Effector CD4-positive, alpha-beta T cell (primary cell): ENCODE measurements around the gene WNT3A.

ENCODE experiments used
- DNase-seq: peaks from one replicate; pipeline ENCODE4 v3.0.0-alpha.2; 2020

The WNT3A gene

GRCh38 chr1:228058949-228059633 lies 52.3 kb downstream of the WNT3A start:
- peak; percentile 51 for DNase-seq

GRCh38 chr1:228059634-228060457 lies 53.0 kb downstream of the WNT3A start:
- DNase-seq = peak; percentile 48

- DNase-seq = no peak
Observed at GRCh38 chr1:228060458-228061190, 53.8 kb downstream of the WNT3A start.

- no peak for DNase-seq
Observed at GRCh38 chr1:228061411-228062084, 54.8 kb downstream of the WNT3A start.

- no peak for DNase-seq
Observed at GRCh38 chr1:228062085-228062791, 55.4 kb downstream of the WNT3A start.

GRCh38 chr1:228062812-228063211 lies 56.0 kb downstream of the WNT3A start:
- DNase-seq = no peak

GRCh38 chr1:228063251-228064191 lies 56.7 kb downstream of the WNT3A start:
- no peak for DNase-seq

- DNase-seq = no peak
Observed at GRCh38 chr1:228064296-228064695, 57.5 kb downstream of the WNT3A start.

- no peak for DNase-seq
Observed at GRCh38 chr1:228064741-228065542, 58.1 kb downstream of the WNT3A start.

- no peak for DNase-seq
Observed at GRCh38 chr1:228065543-228066347, 58.9 kb downstream of the WNT3A start.

GRCh38 chr1:228066416-228066815 lies 59.6 kb downstream of the WNT3A start:
- no peak for DNase-seq

- DNase-seq = no peak
Observed at GRCh38 chr1:228066891-228067654, 60.3 kb downstream of the WNT3A start.

GRCh38 chr1:228068359-228068758 lies 61.6 kb downstream of the WNT3A start:
- DNase-seq = no peak

GRCh38 chr1:228070173-228070572 lies 63.4 kb downstream of the WNT3A start:
- no peak for DNase-seq

- no peak for DNase-seq
Observed at GRCh38 chr1:228070851-228071250, 64.1 kb downstream of the WNT3A start.

- no peak for DNase-seq
Observed at GRCh38 chr1:228071839-228072657, 65.2 kb downstream of the WNT3A start.

GRCh38 chr1:228072658-228073043 lies 65.9 kb downstream of the WNT3A start:
- no peak for DNase-seq
